Measurements from ENCODE around the gene FBXO24.

Gene FBXO24

DNA sequence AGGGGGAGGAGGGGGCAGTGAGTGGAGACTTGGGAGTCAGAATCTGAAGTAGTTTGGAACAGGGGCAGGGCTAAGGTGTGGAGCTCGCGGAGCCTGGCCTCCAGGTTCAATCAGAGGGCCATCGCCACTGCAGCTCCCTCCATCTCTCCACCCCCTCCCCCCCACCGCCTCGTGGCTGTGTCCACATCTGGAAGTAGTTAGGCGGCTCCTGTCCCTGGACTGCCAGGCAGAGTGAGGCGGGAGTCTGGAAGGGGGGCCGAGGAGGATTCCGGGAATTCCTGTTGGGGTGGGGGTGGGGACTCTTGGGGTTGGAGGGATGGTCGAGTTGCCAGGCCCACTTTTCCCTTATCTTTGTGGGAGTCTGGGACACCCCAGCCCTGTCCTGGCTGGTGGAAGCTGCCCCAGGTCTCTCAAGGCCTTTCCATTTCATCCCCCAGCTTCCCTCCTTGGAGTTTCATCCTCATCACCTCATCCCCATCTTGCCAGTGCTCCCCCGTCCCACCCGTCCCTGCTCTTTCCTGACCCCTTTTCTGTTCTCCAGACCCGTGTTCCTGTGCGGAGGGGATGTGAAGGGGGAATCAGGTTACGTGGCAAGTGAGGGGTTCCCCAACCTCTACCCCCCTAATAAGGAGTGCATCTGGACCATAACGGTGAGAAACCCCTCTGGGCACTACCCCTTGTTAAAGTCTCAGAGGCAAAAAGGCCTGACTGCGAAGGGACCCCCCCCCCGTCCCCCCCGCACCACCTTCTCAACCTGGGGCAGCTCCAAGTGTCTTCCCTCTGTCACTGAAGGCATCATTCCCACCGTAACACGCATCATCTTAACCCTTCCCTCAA, 17.0 kb downstream of the FBXO24 start:
- peak overlapping the region; percentile 93 for H3K4me3 ChIP-seq (ENCODE audit: low read length)
- peaks cover 29% of the 10 kb centered on the region for H3K4me1 ChIP-seq (ENCODE audit: control insufficient read depth, insufficient read depth, low read length)
- H3K27me3 ChIP-seq (replicated peaks; ENCODE audit: control insufficient read depth, insufficient read depth, low read length), result no peaks in the 10 kb centered on the region
- DNase-seq (ENCODE audit: low read depth), result peak; percentile 93
- H3K9me3 ChIP-seq (ENCODE audit: control insufficient read depth, low read length), result no peaks in the 10 kb centered on the region
- peaks cover 9% of the 10 kb centered on the region for H3K36me3 ChIP-seq (ENCODE audit: control insufficient read depth, insufficient read depth, low read length, severe bottlenecking)
- H3K9ac ChIP-seq (ENCODE audit: low read length), result peak overlapping the region; percentile 90

DNA sequence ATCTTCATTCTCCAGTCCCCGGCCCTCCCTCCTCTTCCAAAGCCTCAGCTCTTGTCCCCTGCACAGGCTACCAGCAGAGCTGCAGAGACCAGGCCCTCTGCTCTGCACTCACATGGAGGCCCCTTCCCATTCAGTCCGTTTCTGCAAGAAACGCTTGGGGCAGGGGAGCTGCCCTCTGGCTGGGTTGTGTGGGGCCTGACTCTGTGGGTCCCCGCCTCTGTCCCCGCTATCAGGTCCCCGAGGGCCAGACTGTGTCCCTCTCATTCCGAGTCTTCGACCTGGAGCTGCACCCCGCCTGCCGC, 17.5 kb downstream of the FBXO24 start:
- Histone ChIP-seq H3K36me3 (ENCODE audit: control insufficient read depth, insufficient read depth, low read length, severe bottlenecking) (peaks cover 14% of the 10 kb centered on the region), H3K9ac (ENCODE audit: low read length) (peak overlapping the region; percentile 90), H3K4me1 (ENCODE audit: control insufficient read depth, insufficient read depth, low read length) (peaks cover 29% of the 10 kb centered on the region), H3K4me3 (ENCODE audit: low read length) (peak overlapping the region; percentile 93), H3K27me3 (replicated peaks; ENCODE audit: control insufficient read depth, insufficient read depth, low read length) (no peaks in the 10 kb centered on the region), H3K9me3 (ENCODE audit: control insufficient read depth, low read length) (no peaks in the 10 kb centered on the region)
- DNase-seq (ENCODE audit: low read depth), result peak; percentile 54

DNA sequence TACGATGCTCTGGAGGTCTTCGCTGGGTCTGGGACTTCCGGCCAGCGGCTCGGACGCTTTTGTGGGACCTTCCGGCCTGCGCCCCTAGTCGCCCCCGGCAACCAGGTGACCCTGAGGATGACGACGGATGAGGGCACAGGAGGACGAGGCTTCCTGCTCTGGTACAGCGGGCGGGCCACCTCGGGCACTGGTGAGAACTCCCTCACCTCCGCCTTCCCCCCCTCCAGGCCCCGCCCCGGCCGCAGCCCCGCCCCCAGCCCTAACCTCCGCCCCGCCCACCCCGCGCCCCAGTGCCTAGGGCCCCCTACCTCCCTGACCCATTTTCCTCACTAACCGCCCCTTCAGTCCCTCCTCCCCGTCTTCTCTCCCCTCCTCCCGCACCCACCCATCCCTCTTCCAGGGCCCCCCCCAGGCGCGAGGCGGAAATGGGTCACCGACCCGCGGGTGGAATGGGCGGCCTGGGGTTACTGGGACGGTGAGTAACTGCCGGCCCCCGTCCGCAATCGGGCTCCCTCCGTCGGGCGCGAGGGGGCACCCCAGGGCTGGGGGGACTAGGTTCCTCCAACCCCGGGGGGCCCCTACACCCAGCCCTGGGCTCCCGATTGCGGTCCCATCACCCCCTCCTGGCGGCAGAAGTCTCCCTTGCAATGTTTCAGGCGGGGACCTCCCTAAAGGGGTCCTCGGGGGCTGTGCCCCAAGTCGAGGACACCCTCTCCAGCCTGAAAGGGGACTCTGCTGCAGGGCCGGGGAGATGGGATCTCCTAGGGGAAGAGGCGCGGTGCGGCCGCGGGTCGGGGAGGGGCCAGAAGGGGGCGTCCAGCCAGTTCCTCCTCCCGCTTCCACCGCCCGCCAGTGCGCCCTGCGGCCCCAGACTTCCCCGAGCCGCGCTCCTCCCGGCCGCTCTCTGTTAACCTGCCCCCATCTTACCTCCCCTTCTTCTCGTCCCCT, 18.2 kb downstream of the FBXO24 start:
- peak overlapping the region; percentile 93 for H3K4me3 ChIP-seq (ENCODE audit: low read length)
- peaks cover 29% of the 10 kb centered on the region for H3K4me1 ChIP-seq (ENCODE audit: control insufficient read depth, insufficient read depth, low read length)
- peaks cover 14% of the 10 kb centered on the region for H3K36me3 ChIP-seq (ENCODE audit: control insufficient read depth, insufficient read depth, low read length, severe bottlenecking)
- no peaks in the 10 kb centered on the region for H3K27me3 ChIP-seq (replicated peaks; ENCODE audit: control insufficient read depth, insufficient read depth, low read length)
- H3K9me3 ChIP-seq (ENCODE audit: control insufficient read depth, low read length), result no peaks in the 10 kb centered on the region
- DNase-seq (ENCODE audit: low read depth), result peak; percentile 81
- peak overlapping the region; percentile 90 for H3K9ac ChIP-seq (ENCODE audit: low read length)

DNA sequence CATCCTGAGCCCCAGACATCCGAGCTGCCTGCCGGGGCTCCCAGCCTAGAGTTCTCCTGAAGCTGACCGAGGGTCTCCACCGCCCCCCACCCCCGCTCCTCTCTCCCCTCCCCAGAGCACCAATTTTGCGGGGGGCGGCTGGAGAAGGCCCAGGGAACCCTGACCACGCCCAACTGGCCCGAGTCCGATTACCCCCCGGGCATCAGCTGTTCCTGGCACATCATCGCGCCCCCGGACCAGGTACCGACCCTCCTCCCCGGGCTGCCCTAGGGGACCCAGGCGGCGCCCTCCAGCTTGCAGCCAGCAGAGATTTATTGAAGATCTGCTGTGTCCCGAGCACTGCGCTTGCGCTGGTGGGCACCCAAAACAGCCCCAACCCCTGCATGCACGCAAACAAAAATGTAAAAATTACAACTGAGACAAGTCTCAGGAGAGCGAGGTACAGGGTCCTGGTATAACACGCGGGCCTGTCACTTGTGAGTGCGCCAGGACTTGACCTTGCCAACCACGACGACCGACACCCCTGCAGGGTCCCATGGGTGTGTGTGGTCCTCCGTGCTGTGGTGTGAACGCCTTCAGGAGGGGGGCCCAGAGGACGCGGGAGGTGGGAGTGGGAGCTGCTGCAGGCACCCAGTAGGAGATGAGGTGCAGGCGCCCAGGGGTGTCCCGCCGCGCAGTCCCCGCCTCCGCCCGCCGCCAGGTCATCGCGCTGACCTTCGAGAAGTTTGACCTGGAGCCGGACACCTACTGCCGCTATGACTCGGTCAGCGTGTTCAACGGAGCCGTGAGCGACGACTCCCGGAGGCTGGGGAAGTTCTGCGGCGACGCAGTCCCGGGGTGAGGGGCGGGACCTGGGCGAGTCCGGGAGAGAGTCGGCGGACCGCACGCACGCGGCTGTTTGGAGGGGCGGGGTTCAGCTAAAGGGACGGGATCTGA, 19.1 kb downstream of the FBXO24 start:
- H3K27me3 ChIP-seq (replicated peaks; ENCODE audit: control insufficient read depth, insufficient read depth, low read length), result no peaks in the 10 kb centered on the region
- H3K4me3 ChIP-seq (ENCODE audit: low read length), result peak overlapping the region; percentile 80
- no peak for DNase-seq (ENCODE audit: low read depth)
- peak overlapping the region; percentile 75 for H3K9ac ChIP-seq (ENCODE audit: low read length)
- peaks cover 14% of the 10 kb centered on the region for H3K36me3 ChIP-seq (ENCODE audit: control insufficient read depth, insufficient read depth, low read length, severe bottlenecking)
- H3K9me3 ChIP-seq (ENCODE audit: control insufficient read depth, low read length), result no peaks in the 10 kb centered on the region
- H3K4me1 ChIP-seq (ENCODE audit: control insufficient read depth, insufficient read depth, low read length), result peaks cover 24% of the 10 kb centered on the region

DNA sequence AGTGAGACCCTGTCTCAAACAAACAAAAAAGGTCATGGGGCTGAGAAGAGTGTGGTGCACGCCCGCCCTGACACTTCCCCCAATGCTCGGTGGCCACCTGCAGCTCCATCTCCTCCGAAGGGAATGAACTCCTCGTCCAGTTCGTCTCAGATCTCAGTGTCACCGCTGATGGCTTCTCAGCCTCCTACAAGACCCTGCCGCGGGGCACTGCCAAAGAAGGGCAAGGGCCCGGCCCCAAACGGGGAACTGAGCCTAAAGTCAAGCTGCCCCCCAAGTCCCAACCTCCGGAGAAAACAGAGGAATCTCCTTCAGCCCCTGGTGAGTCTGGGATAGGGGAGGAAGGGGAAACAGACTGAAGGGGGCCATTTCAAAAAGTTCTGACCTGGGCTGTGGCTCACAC, 20.2 kb downstream of the FBXO24 start:
- no peak overlapping the region for H3K9ac ChIP-seq (ENCODE audit: low read length)
- H3K27me3 ChIP-seq (replicated peaks; ENCODE audit: control insufficient read depth, insufficient read depth, low read length), result no peaks in the 10 kb centered on the region
- H3K4me3 ChIP-seq (ENCODE audit: low read length), result no peak overlapping the region
- no peak for DNase-seq (ENCODE audit: low read depth)
- no peaks in the 10 kb centered on the region for H3K9me3 ChIP-seq (ENCODE audit: control insufficient read depth, low read length)
- peaks cover 20% of the 10 kb centered on the region for H3K4me1 ChIP-seq (ENCODE audit: control insufficient read depth, insufficient read depth, low read length)
- peaks cover 14% of the 10 kb centered on the region for H3K36me3 ChIP-seq (ENCODE audit: control insufficient read depth, insufficient read depth, low read length, severe bottlenecking)

DNA sequence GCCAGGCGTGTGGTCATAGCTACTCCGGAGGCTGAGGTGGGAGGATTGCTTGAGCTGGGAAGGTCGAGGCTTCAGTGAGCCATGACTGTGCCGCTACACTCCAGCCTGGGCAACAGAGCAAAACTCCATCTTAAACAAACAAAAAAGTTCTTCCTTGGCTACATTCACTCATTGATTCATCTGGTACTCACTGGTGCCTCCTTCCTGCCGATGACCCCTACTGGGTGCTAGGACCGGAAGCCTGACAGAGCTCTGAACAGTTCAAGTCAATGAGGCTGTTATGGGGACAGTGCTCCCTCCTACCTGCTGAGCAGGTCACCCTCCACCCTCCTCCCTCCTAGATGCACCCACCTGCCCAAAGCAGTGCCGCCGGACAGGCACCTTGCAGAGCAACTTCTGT, 21.0 kb downstream of the FBXO24 start:
- no peaks in the 10 kb centered on the region for H3K9me3 ChIP-seq (ENCODE audit: control insufficient read depth, low read length)

DNA sequence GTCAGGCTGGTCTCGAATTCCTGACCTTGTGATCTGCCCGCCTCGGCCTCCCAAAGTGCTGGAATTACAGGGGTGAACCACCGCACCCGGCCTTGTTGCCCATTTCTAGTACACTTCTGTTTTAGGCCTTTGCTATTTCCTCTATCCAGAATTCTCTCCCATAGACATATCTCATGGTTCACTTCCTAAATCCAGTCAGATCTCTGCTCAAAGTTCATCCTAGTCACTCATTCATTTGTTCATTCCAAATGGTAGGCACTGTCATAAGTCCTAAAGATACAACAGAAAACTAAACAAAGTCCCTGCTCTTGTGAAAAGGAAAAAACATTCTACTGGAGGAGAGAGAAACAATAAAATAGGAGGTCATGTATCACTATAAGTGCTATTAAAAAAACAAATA, 23.8 kb downstream of the FBXO24 start:
- no peaks in the 10 kb centered on the region for H3K9me3 ChIP-seq (ENCODE audit: control insufficient read depth, low read length)
- H3K9ac ChIP-seq (ENCODE audit: low read length), result no peak overlapping the region
- no peak for DNase-seq (ENCODE audit: low read depth)

More for the DNA sequence above, 21.0 kb downstream of the FBXO24 start:
- no peak overlapping the region for H3K9ac ChIP-seq (ENCODE audit: low read length)
- no peaks in the 10 kb centered on the region for H3K27me3 ChIP-seq (replicated peaks; ENCODE audit: control insufficient read depth, insufficient read depth, low read length)
- peaks cover 14% of the 10 kb centered on the region for H3K36me3 ChIP-seq (ENCODE audit: control insufficient read depth, insufficient read depth, low read length, severe bottlenecking)
- peaks cover 16% of the 10 kb centered on the region for H3K4me1 ChIP-seq (ENCODE audit: control insufficient read depth, insufficient read depth, low read length)
- H3K4me3 ChIP-seq (ENCODE audit: low read length), result no peak overlapping the region
- no peak for DNase-seq (ENCODE audit: low read depth)

DNA sequence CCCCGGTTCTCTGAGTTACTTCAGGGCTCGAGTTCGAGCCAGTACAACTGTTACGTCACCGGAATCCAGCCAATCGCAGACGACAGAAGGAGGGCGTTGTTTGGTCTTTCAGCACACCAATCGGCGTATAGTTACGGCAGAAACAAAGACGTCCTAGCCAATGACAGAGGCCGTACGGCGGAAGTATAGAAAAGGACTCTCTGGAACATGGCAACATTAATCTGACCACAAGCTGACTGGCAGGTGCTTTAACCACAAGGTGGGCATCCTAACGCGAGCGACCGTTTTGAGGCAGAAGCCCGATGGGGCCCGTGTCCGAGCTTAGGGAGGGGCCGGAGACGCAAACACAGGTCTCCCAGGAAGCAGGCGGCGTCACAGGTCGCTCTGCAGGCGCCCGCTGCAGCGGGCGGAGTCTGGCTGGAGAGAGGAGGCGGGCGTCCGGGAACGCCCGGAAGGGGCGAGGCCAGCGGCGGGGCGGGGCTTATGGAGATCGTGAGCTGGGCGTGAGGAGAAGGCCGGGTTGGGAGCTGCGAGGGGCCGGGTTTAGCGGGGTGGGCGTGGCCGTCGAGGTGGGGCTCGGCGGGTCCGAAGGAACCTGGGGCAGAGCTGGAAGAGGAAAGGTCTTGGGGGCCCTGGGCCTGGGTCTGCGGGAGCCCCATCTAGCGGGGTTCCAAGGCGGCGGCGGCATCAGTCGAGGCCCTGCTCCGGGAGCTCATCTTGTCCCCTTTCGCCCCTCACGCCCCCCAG, 26.0 kb downstream of the FBXO24 start, which contains the start of gene MOSPD3:
MOSPD3 (plus strand) TSS at position 558 of the 747 bp plus-strand sequence. CDS start 252 bp downstream, outside the sequence.
- peak within 1 kb of the TSS; percentile 89 for H3K9ac ChIP-seq (ENCODE audit: low read length)
- H3K36me3 ChIP-seq (ENCODE audit: control insufficient read depth, insufficient read depth, low read length, severe bottlenecking), result peaks cover 11% of the 10 kb centered on the region
- H3K4me1 ChIP-seq (ENCODE audit: control insufficient read depth, insufficient read depth, low read length), result peaks cover 4% of the 10 kb centered on the region
- no peaks in the 10 kb centered on the region for H3K27me3 ChIP-seq (replicated peaks; ENCODE audit: control insufficient read depth, insufficient read depth, low read length)
- H3K4me3 ChIP-seq (ENCODE audit: low read length), result peak within 1 kb of the TSS; percentile 89
- peak; percentile 100 for DNase-seq (ENCODE audit: low read depth)
- no peaks in the 10 kb centered on the region for H3K9me3 ChIP-seq (ENCODE audit: control insufficient read depth, low read length)

More for the DNA sequence above, 23.8 kb downstream of the FBXO24 start:
- no peak overlapping the region for H3K4me3 ChIP-seq (ENCODE audit: low read length)
- H3K36me3 ChIP-seq (ENCODE audit: control insufficient read depth, insufficient read depth, low read length, severe bottlenecking), result peaks cover 14% of the 10 kb centered on the region
- H3K27me3 ChIP-seq (replicated peaks; ENCODE audit: control insufficient read depth, insufficient read depth, low read length), result no peaks in the 10 kb centered on the region
- H3K4me1 ChIP-seq (ENCODE audit: control insufficient read depth, insufficient read depth, low read length), result peaks cover 4% of the 10 kb centered on the region

DNA sequence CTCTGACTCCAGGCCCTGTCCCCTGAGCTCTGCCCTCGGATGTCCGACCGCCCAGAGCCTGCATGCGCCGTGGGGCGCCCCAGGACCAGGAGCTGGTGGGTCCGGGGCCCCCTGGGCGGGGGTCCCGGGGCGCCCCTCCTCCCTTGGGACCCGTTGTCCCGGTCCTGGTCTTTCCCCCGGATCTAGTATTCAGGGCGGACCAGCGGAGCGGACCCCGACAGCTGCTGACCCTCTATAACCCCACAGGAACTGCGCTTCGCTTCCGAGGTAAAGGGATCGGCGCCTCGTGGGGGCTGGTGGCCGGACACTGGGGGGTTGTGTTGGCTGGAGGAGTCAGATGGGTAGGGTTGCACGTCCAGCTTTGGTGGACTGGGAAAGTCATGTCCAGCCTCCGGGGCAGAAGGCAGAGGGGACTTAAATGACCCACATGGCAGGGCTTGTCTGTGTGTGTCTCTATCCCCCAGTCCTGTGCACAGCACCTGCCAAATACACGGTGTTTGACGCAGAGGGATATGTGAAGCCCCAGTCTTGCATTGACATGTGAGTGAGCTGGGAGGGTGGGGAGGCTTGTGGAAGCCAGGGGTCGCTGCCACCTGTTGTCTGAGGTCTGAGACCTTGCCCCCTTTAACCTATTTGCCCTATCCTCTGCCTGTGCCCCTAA, 26.7 kb downstream of the FBXO24 start:
- Histone ChIP-seq H3K9me3 (ENCODE audit: control insufficient read depth, low read length) (no peaks in the 10 kb centered on the region), H3K9ac (ENCODE audit: low read length) (peak overlapping the region; percentile 89), H3K4me3 (ENCODE audit: low read length) (peak overlapping the region; percentile 89), H3K27me3 (replicated peaks; ENCODE audit: control insufficient read depth, insufficient read depth, low read length) (no peaks in the 10 kb centered on the region), H3K4me1 (ENCODE audit: control insufficient read depth, insufficient read depth, low read length) (peaks cover 4% of the 10 kb centered on the region), H3K36me3 (ENCODE audit: control insufficient read depth, insufficient read depth, low read length, severe bottlenecking) (peaks cover 7% of the 10 kb centered on the region)
- peak; percentile 29 for DNase-seq (ENCODE audit: low read depth)

Data from adipocyte (in vitro differentiated cells).